ENCODE results near the gene RLN1.
"Not testable (repeated sequence)": the region's sequence is repeated elsewhere in the genome, so short reads cannot be mapped to it uniquely, and the experiment has no call there.

DNA sequence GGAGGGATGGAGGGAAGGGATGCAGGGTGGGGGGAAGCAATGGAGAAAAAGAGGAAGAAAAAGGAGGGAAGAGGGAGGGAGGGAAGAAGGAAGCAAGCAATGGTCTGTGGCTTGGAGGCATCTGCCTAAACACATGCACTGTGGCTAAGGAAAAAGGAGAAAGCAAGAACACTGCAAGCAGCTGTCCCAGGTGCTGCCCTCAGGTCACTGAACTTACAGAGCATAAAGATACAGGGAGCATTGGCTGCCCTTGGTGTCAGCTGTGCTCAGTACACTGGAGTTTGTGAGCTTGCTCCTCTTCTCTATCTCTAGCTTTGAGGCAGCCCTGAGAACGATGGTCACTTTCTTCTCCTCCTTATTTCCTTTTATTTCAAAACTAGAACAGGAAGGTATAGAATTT, 18.1 kb downstream of the RLN1 start:
- TF ChIP-seq POLR2A (IDR thresholded peaks at IDR 0.05) = not testable (repeated sequence)
- TF ChIP-seq, protein P1, sequence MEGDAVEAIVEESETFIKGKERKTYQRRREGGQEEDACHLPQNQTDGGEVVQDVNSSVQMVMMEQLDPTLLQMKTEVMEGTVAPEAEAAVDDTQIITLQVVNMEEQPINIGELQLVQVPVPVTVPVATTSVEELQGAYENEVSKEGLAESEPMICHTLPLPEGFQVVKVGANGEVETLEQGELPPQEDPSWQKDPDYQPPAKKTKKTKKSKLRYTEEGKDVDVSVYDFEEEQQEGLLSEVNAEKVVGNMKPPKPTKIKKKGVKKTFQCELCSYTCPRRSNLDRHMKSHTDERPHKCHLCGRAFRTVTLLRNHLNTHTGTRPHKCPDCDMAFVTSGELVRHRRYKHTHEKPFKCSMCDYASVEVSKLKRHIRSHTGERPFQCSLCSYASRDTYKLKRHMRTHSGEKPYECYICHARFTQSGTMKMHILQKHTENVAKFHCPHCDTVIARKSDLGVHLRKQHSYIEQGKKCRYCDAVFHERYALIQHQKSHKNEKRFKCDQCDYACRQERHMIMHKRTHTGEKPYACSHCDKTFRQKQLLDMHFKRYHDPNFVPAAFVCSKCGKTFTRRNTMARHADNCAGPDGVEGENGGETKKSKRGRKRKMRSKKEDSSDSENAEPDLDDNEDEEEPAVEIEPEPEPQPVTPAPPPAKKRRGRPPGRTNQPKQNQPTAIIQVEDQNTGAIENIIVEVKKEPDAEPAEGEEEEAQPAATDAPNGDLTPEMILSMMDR (IDR thresholded peaks at IDR 0.05) = not testable (repeated sequence)

Data from testis (tissue), 2 donors.